Calu3 (cell line): ENCODE data around the gene AVPR2. TPM values are rescaled to one million over a fixed set of nuclear protein-coding genes. Genes with fewer than 3 reads are reported as not detected.

Experiments
- BruUV-seq: library from RNA; stranded (reverse); fragments of 400-500 nt; replicated peaks from 2 replicates; lab custom pipeline; 2021; lab: Mats Ljungman, UMichigan
- CTCF ChIA-PET: fragments of 300-600 bp; sonication (Branson Sonifier 250); formaldehyde crosslinking; loops from one replicate; lab custom pipeline; 2022; ENCODE audit warnings: antibody characterized with exemption; lab: Charles Lee
- DNase-seq: peaks from one replicate; pipeline ENCODE4 v3.0.0; 2022
- H3K27ac Mint-ChIP-seq: one replicate; pipeline ENCODE4 v1.8.0; 2022; ENCODE audit warnings: mixed read lengths; ENCODE audit not compliant: unreplicated experiment
- H3K27me3 Mint-ChIP-seq: one replicate; pipeline ENCODE4 v1.8.0; 2022; ENCODE audit warnings: mixed read lengths; ENCODE audit not compliant: unreplicated experiment
- H3K36me3 Mint-ChIP-seq: one replicate; pipeline ENCODE4 v1.8.0; 2022; ENCODE audit warnings: mild to moderate bottlenecking, moderate library complexity, mixed read lengths; ENCODE audit not compliant: insufficient read depth, unreplicated experiment
- H3K4me1 Mint-ChIP-seq: one replicate; pipeline ENCODE4 v1.8.0; 2022; ENCODE audit warnings: mild to moderate bottlenecking, low read depth, mixed read lengths; ENCODE audit not compliant: unreplicated experiment
- H3K4me3 Mint-ChIP-seq: one replicate; pipeline ENCODE4 v1.8.0; 2022; ENCODE audit warnings: mild to moderate bottlenecking, low read depth, moderate library complexity, mixed read lengths; ENCODE audit not compliant: unreplicated experiment
- H3K9me3 Mint-ChIP-seq: one replicate; pipeline ENCODE4 v1.8.0; 2022; ENCODE audit warnings: low read depth, mixed read lengths; ENCODE audit not compliant: unreplicated experiment
- CTCF ChIP-seq: fragments of 200-600 bp; IDR thresholded peaks from one replicate; pipeline ENCODE4 v1.8.0; 2022; ENCODE audit warnings: antibody characterized with exemption; ENCODE audit not compliant: unreplicated experiment
- intact Hi-C: fragments of 100-400 bp; cut with micrococcal nuclease; formaldehyde crosslinking; loops from one replicate; pipeline ENCODE4 v1.10.0; 2022; ENCODE audit not compliant: unreplicated experiment
- total RNA-seq: library from RNA; stranded (reverse); gene quantifications from 2 replicates; pipeline ENCODE4 v1.2.3, GENCODE V29; 2022

The AVPR2 gene
- total RNA-seq, 1 experiment from 2014 or later, result not detected

- H3K27ac Mint-ChIP-seq, result no peak overlapping the region
- peaks cover 1% of the 10 kb centered on the region for H3K4me1 Mint-ChIP-seq
- H3K9me3 Mint-ChIP-seq, result no peaks in the 10 kb centered on the region
- peaks cover 52% of the 10 kb centered on the region for H3K36me3 Mint-ChIP-seq
- intact Hi-C loops, result no loop called here
- BruUV-seq, result no TSS peak
- no peak overlapping the region for H3K4me3 Mint-ChIP-seq
- TF ChIP-seq CTCF, result no peak
- H3K27me3 Mint-ChIP-seq, result no peaks in the 10 kb centered on the region
- CTCF ChIA-PET, result no interaction called here
- no peak for DNase-seq
These were observed 27.9 kb downstream of the AVPR2 start for GRCh38 chrX:153932220-153932915.

DNA sequence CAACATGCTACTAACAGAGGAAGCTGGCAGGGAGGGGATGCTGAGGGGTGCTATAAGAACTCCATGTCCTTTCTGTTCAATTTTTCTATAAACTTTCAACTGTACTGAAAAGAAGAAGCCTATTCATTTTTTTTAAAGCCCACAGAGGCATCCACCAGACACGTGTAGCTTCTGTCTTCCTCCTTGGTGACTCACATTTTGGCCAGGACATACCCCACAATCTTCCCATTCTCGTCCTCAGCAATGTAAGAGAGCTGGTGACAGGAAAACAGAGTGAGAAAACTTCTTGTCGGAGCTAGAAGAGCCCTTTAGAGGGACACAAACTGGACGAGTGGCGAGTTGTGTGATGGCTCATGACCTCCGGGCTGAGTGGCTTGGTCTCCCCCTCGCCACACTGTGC is 29.3 kb downstream of the AVPR2 start:
- peak overlapping the region; percentile 33 for H3K27ac Mint-ChIP-seq
- TSS peak; percentile 52 for BruUV-seq
- TF ChIP-seq CTCF, result no peak
- CTCF ChIA-PET, result interaction anchor here (1.2 kb wide), 1 partner anchor 13 kb away, joined by 3 read pairs; no protein-coding TSS in a partner anchor
- no peaks in the 10 kb centered on the region for H3K4me1 Mint-ChIP-seq
- H3K9me3 Mint-ChIP-seq, result no peaks in the 10 kb centered on the region
- peaks cover 39% of the 10 kb centered on the region for H3K36me3 Mint-ChIP-seq
- peak overlapping the region; percentile 80 for H3K4me3 Mint-ChIP-seq
- DNase-seq, result no peak
- H3K27me3 Mint-ChIP-seq, result no peaks in the 10 kb centered on the region
- intact Hi-C loops, result no loop called here

DNA sequence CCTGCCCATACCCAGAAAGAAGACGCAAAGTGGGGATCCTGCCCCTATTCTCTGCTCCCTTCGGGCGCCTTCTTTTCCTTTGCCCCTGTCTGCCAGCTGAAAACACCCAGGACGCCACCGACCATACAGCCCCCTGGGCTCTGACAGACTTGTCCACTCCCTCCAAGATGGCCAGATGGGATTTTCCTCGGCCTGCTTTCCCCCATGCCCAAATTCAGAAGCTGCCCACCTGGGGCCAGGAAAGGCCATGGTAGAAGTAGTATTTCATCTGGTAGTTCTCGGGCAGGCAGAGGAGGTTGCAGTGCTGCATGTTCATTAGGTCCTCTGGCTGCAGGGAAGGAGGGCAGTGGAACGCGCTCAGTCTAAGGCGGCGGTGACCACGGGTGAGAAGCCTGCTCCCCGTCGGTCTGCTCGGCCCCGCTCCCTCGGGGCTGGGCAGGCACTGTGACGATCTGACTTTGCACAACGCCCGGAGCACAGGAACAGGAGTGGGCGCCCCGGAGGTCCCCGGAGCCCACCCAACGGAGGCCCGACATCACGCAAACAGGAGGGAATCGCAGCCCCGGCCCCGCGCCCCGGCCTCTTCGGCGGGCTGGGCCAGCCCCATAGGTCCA is 29.8 kb downstream of the AVPR2 start:
- Mint-ChIP-seq H3K27ac (peak overlapping the region; percentile 33), H3K4me3 (peak overlapping the region; percentile 80), H3K9me3 (no peaks in the 10 kb centered on the region), H3K4me1 (no peaks in the 10 kb centered on the region), H3K27me3 (no peaks in the 10 kb centered on the region), H3K36me3 (peaks cover 39% of the 10 kb centered on the region)
- DNase-seq, result no peak
- no TSS peak for BruUV-seq
- CTCF ChIA-PET, result interaction anchor here (1.2 kb wide), 1 partner anchor 13 kb away, joined by 3 read pairs; no protein-coding TSS in a partner anchor
- intact Hi-C loops, result no loop called here
- TF ChIP-seq CTCF, result no peak

GRCh38 chrX:153934762-153935325 is 30.4 kb downstream of the AVPR2 start, which contains the start of gene NAA10:
Gene NAA10, minus strand, starts transcription at chrX:153935037. Its CDS starts 133 bp downstream, at chrX:153934904.
- CTCF ChIA-PET, result interaction anchor here (1.2 kb wide), 1 partner anchor 12 kb away, joined by 3 read pairs; no protein-coding TSS in a partner anchor
- H3K4me1 Mint-ChIP-seq, result no peaks in the 10 kb centered on the region
- peaks cover 39% of the 10 kb centered on the region for H3K36me3 Mint-ChIP-seq
- H3K4me3 Mint-ChIP-seq, result peak within 1 kb of the TSS; percentile 80
- no peaks in the 10 kb centered on the region for H3K27me3 Mint-ChIP-seq
- intact Hi-C loops, result no loop called here
- peak; percentile 83 for DNase-seq
- H3K27ac Mint-ChIP-seq, result peak within 1 kb of the TSS; percentile 33
- BruUV-seq, result no TSS peak
- H3K9me3 Mint-ChIP-seq, result no peaks in the 10 kb centered on the region
- no peak for TF ChIP-seq CTCF
